ENCODE results near the gene MDFI.
A peak's percentile ranks its signal among the peaks of the same experiment; 100 is the strongest.

The MDFI gene

GRCh38 chr6:41674231-41675000 lies 36.1 kb downstream of the MDFI start:
- peaks cover 17% of the 10 kb centered on the region for H3K4me1 ChIP-seq (ENCODE audit: control insufficient read depth, insufficient read depth, low read length)
- H3K27ac ChIP-seq (ENCODE audit: low read depth, low read length): no peak overlapping the region
- no peak overlapping the region for H3K9ac ChIP-seq (ENCODE audit: low read depth, low read length)
- H3K36me3 ChIP-seq (ENCODE audit: control insufficient read depth, insufficient read depth, low read length): no peaks in the 10 kb centered on the region
- peaks cover 4% of the 10 kb centered on the region; the same call in 1 of the 2 replicates for H3K27me3 ChIP-seq (ENCODE audit: control insufficient read depth, insufficient read depth, low read length)
- H3K9me3 ChIP-seq (ENCODE audit: control insufficient read depth, insufficient read depth, low read length): no peaks in the 10 kb centered on the region
- H3K4me3 ChIP-seq (ENCODE audit: low read depth, low read length): no peak overlapping the region

DNA sequence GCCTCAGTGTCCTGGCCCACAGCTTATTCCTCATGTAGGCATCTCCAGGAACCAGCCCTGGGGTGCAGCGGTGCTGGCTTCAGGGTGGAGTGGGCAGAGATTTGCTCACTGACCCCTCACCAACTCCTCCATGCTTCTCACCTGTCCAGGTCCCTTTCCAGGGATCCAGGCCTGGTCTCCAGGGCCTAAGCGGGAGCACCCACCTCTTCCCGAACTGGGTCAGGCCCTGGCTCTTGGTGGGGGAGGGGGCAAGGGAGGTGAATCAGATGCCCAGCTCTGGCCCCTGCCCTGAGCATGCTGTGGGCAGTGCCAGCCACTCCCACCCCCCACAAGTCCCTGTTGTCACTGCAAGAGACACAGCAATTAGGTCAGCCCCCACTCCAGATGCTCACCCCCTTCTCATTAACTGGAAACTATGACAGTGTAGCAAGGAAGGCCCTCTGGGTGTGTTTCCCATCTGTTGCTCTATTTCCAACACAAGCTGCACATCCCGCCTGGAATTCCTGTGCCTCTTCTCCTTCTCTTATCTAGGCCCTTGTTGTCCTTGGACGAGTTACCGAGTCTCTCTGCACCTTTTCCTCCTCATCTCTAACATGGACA lies 37.0 kb downstream of the MDFI start:
- Histone ChIP-seq H3K9me3 (ENCODE audit: control insufficient read depth, insufficient read depth, low read length) (no peaks in the 10 kb centered on the region), H3K27ac (ENCODE audit: low read depth, low read length) (no peak overlapping the region), H3K4me3 (ENCODE audit: low read depth, low read length) (no peak overlapping the region), H3K27me3 (ENCODE audit: control insufficient read depth, insufficient read depth, low read length) (peaks cover 4% of the 10 kb centered on the region; the same call in 1 of the 2 replicates), H3K36me3 (ENCODE audit: control insufficient read depth, insufficient read depth, low read length) (no peaks in the 10 kb centered on the region), H3K9ac (ENCODE audit: low read depth, low read length) (no peak overlapping the region), H3K4me1 (ENCODE audit: control insufficient read depth, insufficient read depth, low read length) (peaks cover 18% of the 10 kb centered on the region)

- Histone ChIP-seq H3K9me3 (ENCODE audit: control insufficient read depth, insufficient read depth, low read length) (no peaks in the 10 kb centered on the region), H3K9ac (ENCODE audit: low read depth, low read length) (no peak overlapping the region), H3K4me1 (ENCODE audit: control insufficient read depth, insufficient read depth, low read length) (peaks cover 22% of the 10 kb centered on the region), H3K4me3 (ENCODE audit: low read depth, low read length) (no peak overlapping the region), H3K36me3 (ENCODE audit: control insufficient read depth, insufficient read depth, low read length) (no peaks in the 10 kb centered on the region), H3K27me3 (ENCODE audit: control insufficient read depth, insufficient read depth, low read length) (peaks cover 4% of the 10 kb centered on the region; the same call in 1 of the 2 replicates), H3K27ac (ENCODE audit: low read depth, low read length) (no peak overlapping the region)
Observed at GRCh38 chr6:41675992-41676391, 37.7 kb downstream of the MDFI start.

DNA sequence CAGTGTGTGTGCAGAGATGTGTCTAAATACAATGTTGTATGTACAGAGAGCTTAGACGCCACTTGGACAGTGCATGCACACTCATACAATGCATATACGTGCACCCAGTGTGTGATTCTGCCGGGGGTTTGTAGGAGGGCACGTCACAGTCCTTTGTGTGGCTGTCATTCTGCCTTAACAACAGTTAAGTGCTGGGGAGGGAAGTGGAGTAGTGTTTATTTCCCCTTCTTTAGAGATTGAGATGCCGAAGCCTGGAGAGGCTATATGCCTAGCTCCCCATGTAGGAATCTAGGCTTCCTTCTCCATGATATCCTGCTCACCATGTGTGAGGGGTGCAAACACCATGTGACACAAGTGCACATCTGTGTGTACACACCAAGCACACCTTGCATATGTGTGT lies 38.2 kb downstream of the MDFI start:
- Histone ChIP-seq H3K9ac (ENCODE audit: low read depth, low read length) (no peak overlapping the region), H3K27ac (ENCODE audit: low read depth, low read length) (no peak overlapping the region), H3K36me3 (ENCODE audit: control insufficient read depth, insufficient read depth, low read length) (no peaks in the 10 kb centered on the region), H3K4me3 (ENCODE audit: low read depth, low read length) (no peak overlapping the region), H3K27me3 (ENCODE audit: control insufficient read depth, insufficient read depth, low read length) (peaks cover 4% of the 10 kb centered on the region; the same call in 1 of the 2 replicates), H3K4me1 (ENCODE audit: control insufficient read depth, insufficient read depth, low read length) (peaks cover 22% of the 10 kb centered on the region), H3K9me3 (ENCODE audit: control insufficient read depth, insufficient read depth, low read length) (no peaks in the 10 kb centered on the region)

GRCh38 chr6:41677124-41677921 lies 39.1 kb downstream of the MDFI start:
- Histone ChIP-seq H3K4me1 (ENCODE audit: control insufficient read depth, insufficient read depth, low read length) (peaks cover 25% of the 10 kb centered on the region), H3K27ac (ENCODE audit: low read depth, low read length) (no peak overlapping the region), H3K9ac (ENCODE audit: low read depth, low read length) (no peak overlapping the region), H3K36me3 (ENCODE audit: control insufficient read depth, insufficient read depth, low read length) (no peaks in the 10 kb centered on the region), H3K4me3 (ENCODE audit: low read depth, low read length) (no peak overlapping the region), H3K27me3 (ENCODE audit: control insufficient read depth, insufficient read depth, low read length) (peaks cover 4% of the 10 kb centered on the region; the same call in 1 of the 2 replicates), H3K9me3 (ENCODE audit: control insufficient read depth, insufficient read depth, low read length) (no peaks in the 10 kb centered on the region)

DNA sequence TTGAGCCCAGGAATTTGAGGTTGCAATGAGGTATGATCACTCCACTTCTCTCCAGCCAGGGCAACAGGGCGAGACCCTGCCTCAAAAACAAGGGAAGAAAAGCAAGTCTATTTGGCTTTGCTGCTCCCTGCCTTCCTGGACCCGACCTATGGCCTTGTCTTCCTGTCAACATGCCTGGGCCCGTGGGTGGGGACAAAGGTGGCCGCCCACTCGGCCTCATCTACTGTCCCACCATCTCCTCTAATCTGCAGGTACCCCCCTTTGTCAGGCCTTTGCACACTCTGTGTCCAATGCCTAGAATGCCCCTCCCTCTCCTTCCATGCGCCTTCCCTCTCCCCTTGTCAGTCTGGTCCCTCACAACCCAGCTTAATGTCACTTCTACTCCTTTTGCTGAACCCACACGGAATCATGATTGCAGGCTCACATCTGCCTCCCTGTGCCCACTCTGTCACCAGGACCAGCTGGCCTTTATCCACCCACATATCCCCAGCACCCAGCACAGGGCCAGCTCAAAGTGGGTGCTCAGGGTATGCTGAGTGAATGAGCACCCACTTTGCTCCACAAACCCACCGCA lies 40.3 kb downstream of the MDFI start:
- Histone ChIP-seq H3K27ac (ENCODE audit: low read depth, low read length) (no peak overlapping the region), H3K4me3 (ENCODE audit: low read depth, low read length) (no peak overlapping the region), H3K9me3 (ENCODE audit: control insufficient read depth, insufficient read depth, low read length) (no peaks in the 10 kb centered on the region)

DNA sequence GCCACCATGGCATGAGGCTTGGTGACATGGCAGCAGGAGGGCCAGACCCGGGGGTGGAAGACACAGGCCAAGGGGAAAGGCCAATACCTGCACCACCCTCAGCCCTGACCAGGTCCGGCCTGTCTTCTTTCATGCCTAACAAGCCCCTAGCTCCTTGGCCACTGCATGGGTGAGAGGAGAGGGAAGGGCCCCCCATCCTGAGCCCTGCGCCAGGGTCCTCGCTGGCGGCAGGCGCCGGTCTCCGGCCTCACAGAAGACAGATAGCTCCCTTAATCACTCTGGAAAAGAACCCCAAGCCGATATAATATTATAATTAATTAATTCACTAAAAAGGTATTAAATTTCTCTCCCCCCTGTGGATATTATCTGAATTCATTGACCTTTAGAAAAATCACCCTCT lies 41.4 kb downstream of the MDFI start:
- Histone ChIP-seq H3K9ac (ENCODE audit: low read depth, low read length) (no peak overlapping the region), H3K27ac (ENCODE audit: low read depth, low read length) (no peak overlapping the region), H3K36me3 (ENCODE audit: control insufficient read depth, insufficient read depth, low read length) (no peaks in the 10 kb centered on the region), H3K27me3 (ENCODE audit: control insufficient read depth, insufficient read depth, low read length) (peaks cover 4% of the 10 kb centered on the region), H3K9me3 (ENCODE audit: control insufficient read depth, insufficient read depth, low read length) (no peaks in the 10 kb centered on the region), H3K4me1 (ENCODE audit: control insufficient read depth, insufficient read depth, low read length) (peaks cover 35% of the 10 kb centered on the region), H3K4me3 (ENCODE audit: low read depth, low read length) (no peak overlapping the region)

More for the DNA sequence above, 40.3 kb downstream of the MDFI start:
- peaks cover 4% of the 10 kb centered on the region for H3K27me3 ChIP-seq (ENCODE audit: control insufficient read depth, insufficient read depth, low read length)
- no peaks in the 10 kb centered on the region for H3K36me3 ChIP-seq (ENCODE audit: control insufficient read depth, insufficient read depth, low read length)
- H3K9ac ChIP-seq (ENCODE audit: low read depth, low read length): no peak overlapping the region
- peaks cover 34% of the 10 kb centered on the region for H3K4me1 ChIP-seq (ENCODE audit: control insufficient read depth, insufficient read depth, low read length)

DNA sequence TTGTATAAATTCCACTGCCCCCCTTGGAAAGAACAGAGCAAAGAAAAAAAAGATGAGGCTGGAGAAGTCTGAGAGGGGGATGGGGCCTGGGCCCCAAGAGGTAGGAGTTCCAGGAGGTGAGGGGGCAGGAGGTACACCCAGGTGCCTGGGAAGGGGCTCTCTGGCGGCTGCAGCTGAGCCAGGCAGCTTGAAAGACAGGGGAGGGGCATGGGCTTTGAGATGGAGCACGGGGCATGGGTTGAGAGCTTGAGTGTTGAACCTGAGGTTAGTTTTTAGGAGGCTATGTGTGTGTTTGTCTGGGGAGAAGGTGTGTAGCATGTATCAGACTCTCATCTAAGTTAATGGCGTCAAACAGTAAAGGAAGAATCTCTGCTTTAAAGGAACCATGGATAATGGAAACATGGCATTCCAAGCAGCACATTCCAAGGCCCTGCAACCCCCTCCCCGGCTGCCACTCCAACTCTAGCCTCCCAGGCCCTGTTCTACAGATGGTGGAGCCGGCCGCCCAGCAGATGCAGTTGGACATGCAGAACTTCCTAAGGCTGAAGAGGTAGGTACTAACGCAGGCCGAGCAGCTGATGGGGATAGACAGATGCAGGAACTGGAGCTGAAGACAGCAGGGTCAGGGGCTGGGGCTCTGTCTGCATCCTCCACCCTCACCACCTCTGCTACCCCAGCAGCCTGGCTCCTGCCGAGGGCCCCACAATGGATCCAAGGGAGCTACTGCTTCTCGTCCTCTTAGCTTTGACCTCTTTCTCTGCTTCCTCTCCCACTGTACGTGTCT lies 42.1 kb downstream of the MDFI start:
- Histone ChIP-seq H3K4me3 (ENCODE audit: low read depth, low read length) (no peak overlapping the region), H3K27ac (ENCODE audit: low read depth, low read length) (no peak overlapping the region), H3K36me3 (ENCODE audit: control insufficient read depth, insufficient read depth, low read length) (no peaks in the 10 kb centered on the region), H3K9ac (ENCODE audit: low read depth, low read length) (no peak overlapping the region), H3K27me3 (ENCODE audit: control insufficient read depth, insufficient read depth, low read length) (peaks cover 4% of the 10 kb centered on the region), H3K9me3 (ENCODE audit: control insufficient read depth, insufficient read depth, low read length) (no peaks in the 10 kb centered on the region), H3K4me1 (ENCODE audit: control insufficient read depth, insufficient read depth, low read length) (peaks cover 35% of the 10 kb centered on the region)

- no peaks in the 10 kb centered on the region for H3K36me3 ChIP-seq (ENCODE audit: control insufficient read depth, insufficient read depth, low read length)
- peak overlapping the region; percentile 51 for H3K27ac ChIP-seq (ENCODE audit: low read depth, low read length)
- H3K27me3 ChIP-seq (ENCODE audit: control insufficient read depth, insufficient read depth, low read length): peaks cover 4% of the 10 kb centered on the region
- H3K9me3 ChIP-seq (ENCODE audit: control insufficient read depth, insufficient read depth, low read length): no peaks in the 10 kb centered on the region
- peaks cover 36% of the 10 kb centered on the region for H3K4me1 ChIP-seq (ENCODE audit: control insufficient read depth, insufficient read depth, low read length)
- no peak overlapping the region for H3K4me3 ChIP-seq (ENCODE audit: low read depth, low read length)
- H3K9ac ChIP-seq (ENCODE audit: low read depth, low read length): no peak overlapping the region
Observed at GRCh38 chr6:41682056-41682477, 43.8 kb downstream of the MDFI start.
